RWPE1 (cell line): ENCODE data around the gene INTS13.
"Not testable (repeated sequence)": the region's sequence is repeated elsewhere in the genome, so short reads cannot be mapped to it uniquely, and the experiment has no call there.

ENCODE experiments used
- CTCF ChIA-PET: fragments of 350-600 bp; sonication (Branson Sonifier 250); formaldehyde crosslinking; extraction: SDS; loops from one replicate; lab custom pipeline; 2021; lab: Yijun Ruan, JAX
- POLR2A ChIA-PET: fragments of 400-600 bp; formaldehyde crosslinking; extraction: SDS; loops from one replicate; lab custom pipeline; 2020; ENCODE audit warnings: antibody characterized with exemption; ENCODE audit not compliant: low non-redundant PET; lab: Yijun Ruan, JAX
- DNase-seq: peaks from one replicate; pipeline ENCODE4 v3.0.0; 2012; ENCODE audit warnings: low spot score
- H3K27ac ChIP-seq: fragments of 450-650 bp; 2 replicates; pipeline ENCODE4 v1.5.1; 2017
- TF ChIP-seq, protein P1 (sequence below): fragments of 450-650 bp; conservative IDR thresholded peaks from 2 replicates; pipeline ENCODE4 v1.5.1; 2017; ENCODE audit warnings: low read depth, mild to moderate bottlenecking

Gene INTS13

DNA sequence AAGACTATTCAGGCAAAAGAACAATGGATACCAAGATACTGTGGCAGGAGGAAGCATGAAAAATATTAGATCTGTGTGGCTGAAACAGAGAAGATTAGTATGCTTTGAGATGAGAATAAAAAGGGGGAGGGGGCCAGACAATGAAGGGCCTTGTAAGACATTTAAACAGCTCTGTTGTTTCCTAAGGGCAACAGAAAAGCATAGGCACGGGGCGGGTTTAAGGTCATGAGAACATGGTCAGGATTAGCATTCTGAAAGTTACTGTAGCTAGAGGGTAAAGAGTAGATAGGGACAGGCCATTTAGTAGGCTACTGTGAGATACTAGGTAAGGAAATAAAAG is 18.6 kb downstream of the INTS13 start:
- TF ChIP-seq, protein P1, sequence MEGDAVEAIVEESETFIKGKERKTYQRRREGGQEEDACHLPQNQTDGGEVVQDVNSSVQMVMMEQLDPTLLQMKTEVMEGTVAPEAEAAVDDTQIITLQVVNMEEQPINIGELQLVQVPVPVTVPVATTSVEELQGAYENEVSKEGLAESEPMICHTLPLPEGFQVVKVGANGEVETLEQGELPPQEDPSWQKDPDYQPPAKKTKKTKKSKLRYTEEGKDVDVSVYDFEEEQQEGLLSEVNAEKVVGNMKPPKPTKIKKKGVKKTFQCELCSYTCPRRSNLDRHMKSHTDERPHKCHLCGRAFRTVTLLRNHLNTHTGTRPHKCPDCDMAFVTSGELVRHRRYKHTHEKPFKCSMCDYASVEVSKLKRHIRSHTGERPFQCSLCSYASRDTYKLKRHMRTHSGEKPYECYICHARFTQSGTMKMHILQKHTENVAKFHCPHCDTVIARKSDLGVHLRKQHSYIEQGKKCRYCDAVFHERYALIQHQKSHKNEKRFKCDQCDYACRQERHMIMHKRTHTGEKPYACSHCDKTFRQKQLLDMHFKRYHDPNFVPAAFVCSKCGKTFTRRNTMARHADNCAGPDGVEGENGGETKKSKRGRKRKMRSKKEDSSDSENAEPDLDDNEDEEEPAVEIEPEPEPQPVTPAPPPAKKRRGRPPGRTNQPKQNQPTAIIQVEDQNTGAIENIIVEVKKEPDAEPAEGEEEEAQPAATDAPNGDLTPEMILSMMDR, result no peak
- DNase-seq, result no peak
- ChIA-PET CTCF (no interaction called here), POLR2A (no interaction called here)
- H3K27ac ChIP-seq, result no peak overlapping the region

DNA sequence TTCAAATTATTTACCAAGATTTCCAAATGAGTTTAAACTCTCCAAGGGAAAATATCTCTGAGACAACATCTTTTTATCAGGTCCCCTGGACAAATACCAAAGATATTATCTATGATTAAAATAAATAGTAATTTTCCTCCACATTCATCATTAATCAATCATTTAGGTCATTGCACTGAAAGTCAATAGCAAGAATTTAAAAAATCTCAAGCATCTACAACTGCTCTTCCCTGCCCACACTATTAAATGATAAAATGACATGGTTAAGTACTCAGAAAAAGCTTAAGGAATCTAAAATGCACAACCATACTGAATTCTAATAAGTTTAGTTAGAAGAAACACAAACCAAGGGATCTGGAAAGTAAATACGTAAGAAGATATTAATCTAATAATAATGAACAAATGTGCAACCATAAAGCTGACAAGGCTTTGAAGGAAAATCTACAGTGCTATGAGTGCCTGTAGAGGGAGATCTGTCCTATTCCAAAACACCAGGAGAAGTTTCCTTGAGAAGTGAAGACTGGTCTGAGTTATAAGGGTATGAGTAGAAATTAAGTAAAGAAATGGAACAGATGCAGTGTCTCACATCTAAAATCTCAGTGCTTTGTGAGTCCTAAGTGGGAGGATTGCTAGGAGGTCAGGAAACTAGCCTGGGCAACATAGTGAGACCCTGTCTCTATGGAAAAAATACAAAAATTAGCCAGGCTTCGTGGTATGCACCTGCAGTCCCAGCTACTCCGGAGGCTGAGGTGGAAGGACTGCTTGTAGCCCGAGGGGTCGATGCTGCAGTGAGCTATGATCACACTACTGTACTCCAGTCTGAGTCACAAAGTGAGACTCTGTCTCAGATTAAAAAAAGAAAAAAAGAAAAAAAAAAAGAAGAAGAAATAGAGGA is 19.2 kb downstream of the INTS13 start:
- DNase-seq, result no peak
- no peak overlapping the region for H3K27ac ChIP-seq
- TF ChIP-seq, protein P1, result no peak
- CTCF ChIA-PET, result interaction anchor here (0.6 to 1.0 kb wide), 2 partner anchors 10 to 33 kb away, joined by 3 to 5 read pairs; no protein-coding TSS in a partner anchor
- POLR2A ChIA-PET, result no interaction called here

GRCh38 chr12:26906704-26907103 is 31.1 kb downstream of the INTS13 start:
- no peak for DNase-seq
- TF ChIP-seq, protein P1, result no peak
- no peak overlapping the region for H3K27ac ChIP-seq
- ChIA-PET POLR2A (no interaction called here), CTCF (no interaction called here)

GRCh38 chr12:26906024-26906423 is 31.8 kb downstream of the INTS13 start:
- no peak overlapping the region for H3K27ac ChIP-seq
- TF ChIP-seq, protein P1, result no peak
- CTCF ChIA-PET, result no interaction called here
- DNase-seq, result no peak
- POLR2A ChIA-PET, result no interaction called here

- H3K27ac ChIP-seq, POLR2A ChIA-PET, DNase-seq: not testable (repeated sequence)
- CTCF ChIA-PET, result interaction anchor here (1.5 kb wide), 1 partner anchor 18 kb away, joined by 6 read pairs; no protein-coding TSS in a partner anchor
These were observed 34.4 kb downstream of the INTS13 start for GRCh38 chr12:26903396-26903795.

DNA sequence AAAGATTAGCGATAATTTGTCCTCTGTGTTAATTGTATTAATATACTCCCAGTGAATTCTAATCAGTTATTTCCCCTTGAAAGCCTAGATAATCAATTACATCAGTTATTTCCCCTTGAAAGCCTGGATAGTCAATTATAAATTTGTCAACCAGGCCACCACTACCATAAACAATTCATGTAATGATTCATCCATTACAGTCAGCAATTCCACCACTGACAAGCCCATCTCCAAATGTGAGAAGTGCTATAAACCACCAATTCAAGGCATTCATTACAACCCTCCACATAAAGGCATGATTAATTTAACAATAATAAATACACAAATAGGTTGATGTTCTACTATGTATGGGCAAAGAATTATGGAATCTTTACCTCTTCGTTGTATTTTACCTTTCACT is 40.9 kb downstream of the INTS13 start:
- ChIA-PET CTCF (no interaction called here), POLR2A (no interaction called here)
- DNase-seq, result no peak
- TF ChIP-seq, protein P1, result no peak
- no peak overlapping the region for H3K27ac ChIP-seq

GRCh38 chr12:26895672-26896071 is 42.1 kb downstream of the INTS13 start:
- ChIA-PET POLR2A (no interaction called here), CTCF (no interaction called here)
- H3K27ac ChIP-seq, result no peak overlapping the region
- TF ChIP-seq, protein P1, result no peak
- DNase-seq, result no peak
